Right lobe of liver (tissue), 4 donors: Measurements from ENCODE around the gene SLC25A10.

Source experiments
- CTCF ChIP-seq, 4 donors: fragments of 200-600 bp in 3 of 4; fragments of 450-650 bp in 1 of 4; IDR thresholded peaks; one replicate each; pipeline versions ENCODE4 v1.5.1 to v1.8.0; 2016 to 2022; ENCODE audit warnings: antibody characterized with exemption in 4 of 4, mild to moderate bottlenecking in 2 of 4
- POLR2A ChIP-seq: fragments of 450-650 bp; IDR thresholded peaks from one replicate; pipeline ENCODE4 v1.6.1; 2017; ENCODE audit warnings: antibody characterized with exemption, mild to moderate bottlenecking
- donor health status: DM: no; HTN: no; CAD: no.
- donor health status: DM: no; HTN: no; CAD: no.
- donor health status: DM: no; HTN: yes; CAD: no.

GRCh38 chr17:81710514-81711308 lies 1.4 kb upstream of the SLC25A10 start:
- no peak for TF ChIP-seq CTCF (IDR thresholded peaks at IDR 0.05)
- TF ChIP-seq POLR2A: peak; percentile 30
